GM23248 (cell line): ENCODE results near the gene MEMO1.

Experiments
- EZH2 ChIP-seq: fragments of 200-600 bp; sonication (generic); IDR thresholded peaks from 2 replicates; pipeline ENCODE4 v1.6.1; 2018; ENCODE audit warnings: antibody characterized with exemption, mild to moderate bottlenecking; ENCODE audit not compliant: insufficient read depth, poor library complexity, severe bottlenecking
- EZH2phosphoT487 ChIP-seq: fragments of 200-600 bp; sonication (generic); IDR thresholded peaks from 2 replicates; pipeline ENCODE4 v1.6.1; 2018; ENCODE audit warnings: antibody characterized with exemption, moderate library complexity, mild to moderate bottlenecking, low read depth; ENCODE audit not compliant: insufficient read depth

DNA sequence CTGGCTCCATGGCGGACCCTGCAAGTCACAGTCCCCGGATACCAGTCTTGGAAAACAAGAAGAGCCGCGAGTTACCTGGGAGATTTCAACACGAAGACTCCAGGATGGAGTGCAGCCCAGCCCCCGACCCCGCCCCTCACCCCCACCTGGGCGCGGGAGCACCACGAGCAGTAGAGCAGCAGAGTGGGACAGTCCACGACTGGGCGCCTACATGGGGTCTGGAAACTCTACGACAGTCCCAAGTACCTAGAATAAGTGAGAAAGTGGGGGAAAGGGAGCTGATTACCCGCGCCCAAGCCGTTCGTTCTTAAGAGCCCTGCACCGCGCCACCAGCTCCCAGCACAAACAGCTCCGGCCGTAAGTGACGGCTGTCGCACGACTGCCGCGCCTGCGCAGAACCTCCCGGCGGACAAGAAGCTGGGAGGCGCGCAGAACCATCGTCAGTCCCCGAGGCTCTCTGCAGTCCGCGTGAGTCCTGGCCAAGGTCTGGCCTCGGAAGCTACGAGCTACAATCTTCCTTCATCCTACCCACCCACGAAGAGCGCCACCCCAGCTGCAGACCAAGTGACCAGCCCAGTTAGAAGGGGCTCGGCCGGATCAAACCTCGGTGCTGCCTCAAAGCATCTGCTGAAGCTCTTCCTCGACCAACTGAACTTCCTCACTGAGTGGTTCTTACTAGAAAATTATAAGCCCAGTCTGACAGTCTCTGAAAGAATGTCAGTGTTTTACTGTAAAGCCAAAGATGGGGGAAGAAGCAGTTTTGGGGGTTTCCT, 28.8 kb upstream of the MEMO1 start, which contains the start of gene DPY30:
- TF ChIP-seq EZH2 (no peak), EZH2phosphoT487 (no peak)
